ENCODE data around the gene IGF1.

GRCh38 chr12:102413396-102413795 lies 67.0 kb downstream of the IGF1 start:
- TF ChIP-seq CTCF (IDR thresholded peaks at IDR 0.05; ENCODE audit: low read length) (no peak), EZH2 (optimal IDR thresholded peaks at IDR 0.05; ENCODE audit: low read depth, low read length) (no peak)

Data from MM.1S (cell line).